OCI-M1 (cell line): Measurements from ENCODE around the gene HEXD.

Experiments used
- DNase-seq: peaks from one replicate; lab custom pipeline; 2025; lab: John Stamatoyannopoulos, UW

HEXD gene

GRCh38 chr17:82382933-82383255 is 35.3 kb upstream of the HEXD start:
- DNase-seq = no peak

GRCh38 chr17:82383411-82383810 is 34.7 kb upstream of the HEXD start:
- no peak for DNase-seq

GRCh38 chr17:82384051-82384729 is 34.0 kb upstream of the HEXD start:
- no peak for DNase-seq

- no peak for DNase-seq
Observed at GRCh38 chr17:82384730-82385481, 33.2 kb upstream of the HEXD start.

GRCh38 chr17:82385559-82386254 is 32.4 kb upstream of the HEXD start:
- DNase-seq = no peak

GRCh38 chr17:82386255-82386831 is 31.8 kb upstream of the HEXD start:
- no peak for DNase-seq

GRCh38 chr17:82386881-82387704 is 31.1 kb upstream of the HEXD start:
- DNase-seq = no peak

GRCh38 chr17:82387705-82388106 is 30.4 kb upstream of the HEXD start:
- no peak for DNase-seq

- DNase-seq = peak; percentile 14
Observed at GRCh38 chr17:82388223-82388921, 29.8 kb upstream of the HEXD start.

GRCh38 chr17:82388922-82389283 is 29.2 kb upstream of the HEXD start:
- no peak for DNase-seq

- no peak for DNase-seq
Observed at GRCh38 chr17:82389379-82389778, 28.8 kb upstream of the HEXD start.

- DNase-seq = no peak
Observed at GRCh38 chr17:82390015-82390859, 27.9 kb upstream of the HEXD start.

- no peak for DNase-seq
Observed at GRCh38 chr17:82390860-82391435, 27.2 kb upstream of the HEXD start.

- no peak for DNase-seq
Observed at GRCh38 chr17:82391496-82392066, 26.6 kb upstream of the HEXD start.

- DNase-seq = no peak
Observed at GRCh38 chr17:82392209-82392920, 25.8 kb upstream of the HEXD start.

- DNase-seq = no peak
Observed at GRCh38 chr17:82392941-82393340, 25.2 kb upstream of the HEXD start.

GRCh38 chr17:82394278-82394677 is 23.9 kb upstream of the HEXD start:
- no peak for DNase-seq

- DNase-seq = no peak
Observed at GRCh38 chr17:82396601-82397435, 21.3 kb upstream of the HEXD start.
